ENCODE measurements around the gene GMDS. TPM values are rescaled to one million over a fixed set of nuclear protein-coding genes. Genes with fewer than 3 reads are reported as not detected.
A peak's percentile ranks its signal among the peaks of the same experiment; 100 is the strongest.

GMDS gene
- total and polyA plus RNA-seq, 2 of the 4 experiments (the other 2 are of a cell fraction) = 7.3 to 21.9 TPM

DNA sequence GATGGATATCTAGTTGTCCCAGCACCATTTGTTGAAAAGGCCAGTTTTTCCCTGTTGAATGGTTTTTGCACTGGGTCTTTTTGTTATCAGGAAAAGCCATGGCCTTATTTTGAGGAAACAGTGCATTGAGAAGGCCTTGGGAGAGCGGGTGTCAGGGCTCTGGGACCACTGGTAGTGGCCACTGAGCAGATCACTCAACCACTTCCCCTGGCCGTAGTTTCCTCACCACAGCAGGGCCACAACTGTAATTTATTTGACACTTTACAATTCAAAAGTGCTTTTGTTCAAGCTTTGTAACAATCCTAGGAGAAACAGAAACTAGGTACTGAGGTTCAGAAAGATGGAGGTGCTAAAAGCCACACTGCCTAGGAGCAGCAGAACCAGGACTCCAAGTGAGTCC lies 281.8 kb downstream of the GMDS start:
- H2BK20ac ChIP-seq (ENCODE audit: low read depth, low read length) = no peak overlapping the region
- no peaks in the 10 kb centered on the region for H3K9me3 ChIP-seq (ENCODE audit: control insufficient read depth, insufficient read depth, low read length)
- no peak overlapping the region for H2BK5ac ChIP-seq (ENCODE audit: low read depth, low read length, poor library complexity, severe bottlenecking)
- no peak for TF ChIP-seq SMC3 (IDR thresholded peaks at IDR 0.05; ENCODE audit: low read depth, low read length)
- TF ChIP-seq, protein P1, sequence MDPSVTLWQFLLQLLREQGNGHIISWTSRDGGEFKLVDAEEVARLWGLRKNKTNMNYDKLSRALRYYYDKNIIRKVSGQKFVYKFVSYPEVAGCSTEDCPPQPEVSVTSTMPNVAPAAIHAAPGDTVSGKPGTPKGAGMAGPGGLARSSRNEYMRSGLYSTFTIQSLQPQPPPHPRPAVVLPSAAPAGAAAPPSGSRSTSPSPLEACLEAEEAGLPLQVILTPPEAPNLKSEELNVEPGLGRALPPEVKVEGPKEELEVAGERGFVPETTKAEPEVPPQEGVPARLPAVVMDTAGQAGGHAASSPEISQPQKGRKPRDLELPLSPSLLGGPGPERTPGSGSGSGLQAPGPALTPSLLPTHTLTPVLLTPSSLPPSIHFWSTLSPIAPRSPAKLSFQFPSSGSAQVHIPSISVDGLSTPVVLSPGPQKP (IDR thresholded peaks at IDR 0.05; ENCODE audit: borderline replicate concordance, low read depth, low read length) = no peak
- TF ChIP-seq RFX5 (IDR thresholded peaks at IDR 0.05; ENCODE audit: low read depth, low read length) = no peak
- TF ChIP-seq USF2 (IDR thresholded peaks at IDR 0.05; ENCODE audit: low read depth, low read length) = no peak
- no peak for TF ChIP-seq MXI1 (IDR thresholded peaks at IDR 0.05; ENCODE audit: borderline replicate concordance, low read depth, low read length)
- no peak for TF ChIP-seq RAD21 (IDR thresholded peaks at IDR 0.05; ENCODE audit: low read length)
- no peak for TF ChIP-seq CHD1 (IDR thresholded peaks at IDR 0.05; ENCODE audit: low read depth, low read length)
- no peak for TF ChIP-seq BHLHE40 (IDR thresholded peaks at IDR 0.05; ENCODE audit: low read depth, low read length)
- TF ChIP-seq MAZ (IDR thresholded peaks at IDR 0.05; ENCODE audit: borderline replicate concordance, low read depth, low read length) = no peak
- no peak for TF ChIP-seq MAFK (IDR thresholded peaks at IDR 0.05; ENCODE audit: low read depth, low read length)
- no peak for TF ChIP-seq POLR2A (IDR thresholded peaks at IDR 0.05; ENCODE audit: low read depth, low read length)
- TF ChIP-seq RCOR1 (IDR thresholded peaks at IDR 0.05; ENCODE audit: insufficient replicate concordance, low read length) = no peak
- no peak for TF ChIP-seq FOS (IDR thresholded peaks at IDR 0.05; ENCODE audit: low read depth, low read length)
- TF ChIP-seq CEBPB (IDR thresholded peaks at IDR 0.05; ENCODE audit: low read depth, low read length) = no peak
- no peak for TF ChIP-seq CTCF (conservative IDR thresholded peaks at IDR 0.05; ENCODE audit: low read depth, low read length)
- no peak for TF ChIP-seq NFE2L2 (IDR thresholded peaks at IDR 0.05; ENCODE audit: low read depth, low read length)
- H3K23ac ChIP-seq (ENCODE audit: low read depth, low read length) = no peak overlapping the region
- no peak overlapping the region for H3K9ac ChIP-seq (ENCODE audit: low read depth, low read length)
- no peaks in the 10 kb centered on the region; the same call in 1 of the 2 replicates for H3K4me1 ChIP-seq (ENCODE audit: control insufficient read depth, insufficient read depth, low read length)
- dilution Hi-C loops (cut with HindIII; ENCODE audit: low sequenced_read_pairs, unreplicated experiment) = no loop called here
- DNase-seq = no peak
- no peaks in the 10 kb centered on the region for H3K27me3 ChIP-seq (ENCODE audit: control insufficient read depth, insufficient read depth, low read length)
- H3K79me1 ChIP-seq (ENCODE audit: low read depth in 1 of 2, low read length in 2 of 2) = no peaks in the 10 kb centered on the region
- WGBS, 2 experiments (ENCODE audit: extremely low coverage in 2 of 2, insufficient read length in 1 of 2) = no CpG with 5 or more reads among the region's 2 CpGs
- no peak overlapping the region for H4K5ac ChIP-seq (ENCODE audit: low read depth, low read length)
- no peak overlapping the region for H2AK9ac ChIP-seq (replicated peaks; ENCODE audit: low read depth, low read length, poor library complexity)
- no peaks in the 10 kb centered on the region for H3K36me3 ChIP-seq (ENCODE audit: control insufficient read depth, insufficient read depth, low read length)
- no peak overlapping the region for H2BK15ac ChIP-seq (ENCODE audit: low read depth, low read length)
- H3K14ac ChIP-seq (replicated peaks; ENCODE audit: low read depth, low read length) = no peak overlapping the region
- no peak overlapping the region for H3K18ac ChIP-seq (ENCODE audit: low read depth, low read length)
- H3K4me3 ChIP-seq (ENCODE audit: insufficient read depth, low read depth, low read length) = no peak overlapping the region
- ATAC-seq (ENCODE audit: low read depth) = no peak
- ChIA-PET CTCF (no interaction called here), POLR2A (ENCODE audit: unreplicated experiment) (no interaction called here)
- H3K56ac ChIP-seq (ENCODE audit: extremely low read depth, insufficient read depth, low read length) = no peak overlapping the region
- H3K9me1 ChIP-seq (ENCODE audit: insufficient read depth, low read length) = 0 out of 2 replicates have a peak, but pooled peaks cover 3% of the 10 kb centered on the region
- intact Hi-C loops (cut with micrococcal nuclease) = no loop called here
- H4K8ac ChIP-seq (ENCODE audit: low read depth in 2 of 2, low read length in 2 of 2) = no peak overlapping the region
- H2AFZ ChIP-seq (replicated peaks; ENCODE audit: low read length, poor library complexity) = no peak overlapping the region
- no peak overlapping the region for H3K27ac ChIP-seq (ENCODE audit: insufficient read depth, low read length)
- no peak overlapping the region for H2BK120ac ChIP-seq (ENCODE audit: low read depth, low read length)
- in situ Hi-C loops (cut with MboI; ENCODE audit: low sequenced_read_pairs) = no loop called here
- BruUV-seq (replicated peaks) = no TSS peak
- H2AK5ac ChIP-seq (ENCODE audit: low read depth, low read length) = peak overlapping the region; percentile 18; the same call in 1 of the 2 replicates
- H3K4ac ChIP-seq (ENCODE audit: low read depth, low read length) = no peak overlapping the region
- H4K91ac ChIP-seq (ENCODE audit: insufficient read depth, low read depth, low read length) = no peak overlapping the region
- no peak overlapping the region for H3K4me2 ChIP-seq (ENCODE audit: low read depth, low read length)
- H4K20me1 ChIP-seq (ENCODE audit: insufficient read depth, low read length) = no peaks in the 10 kb centered on the region
